PFSK-1 (cell line): Measurements from ENCODE around the gene ARID3A.

Experiments
- POLR2AphosphoS5 ChIP-seq: IDR thresholded peaks from 2 replicates; pipeline ENCODE4 v1.6.1; 2012; ENCODE audit warnings: low read depth, mild to moderate bottlenecking, control low read depth, low read length, moderate library complexity
- REST ChIP-seq, 2 experiments: IDR thresholded peaks; 2 replicates each; pipeline versions ENCODE4 v1.6.1 to v1.8.0; 2011 to 2012; ENCODE audit warnings: low read depth in 2 of 2, low read length in 2 of 2, control low read depth in 1 of 2, inconsistent platforms in 1 of 2, mild to moderate bottlenecking in 1 of 2, moderate library complexity in 1 of 2; ENCODE audit not compliant: insufficient read depth in 1 of 2
- SIN3A ChIP-seq: IDR thresholded peaks from 2 replicates; pipeline ENCODE4 v1.6.1; 2012; ENCODE audit warnings: mild to moderate bottlenecking, low read length, moderate library complexity, borderline replicate concordance; ENCODE audit not compliant: insufficient read depth
- TAF1 ChIP-seq: IDR thresholded peaks from 2 replicates; pipeline ENCODE4 v1.6.1; 2012; ENCODE audit warnings: low read length, control low read depth, borderline replicate concordance; ENCODE audit not compliant: insufficient read depth

GRCh38 chr19:1016647-1017114, 90.8 kb downstream of the ARID3A start:
- TF ChIP-seq REST (IDR thresholded peaks at IDR 0.05; ENCODE audit: insufficient read depth in 1 of 2, low read depth in 2 of 2, low read length in 2 of 2): no peak
- TF ChIP-seq TAF1: no peak
- TF ChIP-seq POLR2AphosphoS5: no peak
- no peak for TF ChIP-seq SIN3A
